GM12801 (cell line): ENCODE data around the gene DERA.

Experiments used
- CTCF ChIP-seq: IDR thresholded peaks from one replicate; pipeline ENCODE4 v1.5.1; 2011; ENCODE audit warnings: control low read depth; ENCODE audit not compliant: insufficient read length; ENCODE audit errors: extremely low read depth

DERA gene

DNA sequence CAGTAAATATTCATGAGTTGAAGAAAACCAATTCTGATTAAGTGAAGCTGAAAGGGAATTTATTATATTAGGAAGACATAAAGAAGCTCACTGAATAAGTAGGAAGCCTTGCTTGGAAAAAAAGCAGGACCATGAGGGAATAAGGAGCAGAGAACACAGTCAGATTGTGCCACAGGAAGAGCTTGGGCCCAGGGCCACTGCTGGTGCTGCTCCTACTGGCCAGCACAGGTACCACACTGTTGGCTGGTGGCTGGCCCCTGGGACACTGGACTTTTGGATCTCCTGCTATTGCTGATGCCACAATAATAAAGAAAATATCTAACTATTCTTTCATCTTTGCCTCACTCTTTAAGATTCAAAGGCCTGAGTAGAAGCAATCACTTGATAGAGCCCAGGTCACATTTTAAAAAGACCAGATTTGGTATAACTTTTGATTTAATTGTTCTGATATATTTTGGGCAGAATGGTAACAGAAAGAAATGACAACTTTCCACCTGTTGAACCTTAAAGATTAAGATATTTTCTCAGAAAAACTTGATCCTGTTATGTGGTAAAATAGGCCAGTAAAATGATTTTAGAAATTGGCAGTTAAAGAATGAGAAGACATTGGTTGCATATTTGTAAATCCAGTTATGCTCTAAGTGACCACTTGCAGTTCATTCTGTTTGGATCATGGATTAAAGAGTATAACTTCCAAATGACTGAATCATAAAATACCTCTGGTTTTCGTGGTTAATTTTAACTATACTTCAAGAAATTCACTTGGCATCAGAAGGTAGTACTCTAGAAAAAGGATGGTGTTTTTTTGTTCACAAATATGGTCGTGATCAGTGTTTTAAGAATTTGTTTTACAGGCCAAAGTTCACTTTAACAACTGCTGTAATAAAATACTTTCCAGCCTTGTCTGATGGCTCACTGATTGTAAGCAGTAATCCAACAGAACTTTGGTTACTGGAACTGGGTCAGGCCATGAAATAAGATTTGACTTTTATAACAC, 68.3 kb downstream of the DERA start:
- no peak for TF ChIP-seq CTCF

GRCh38 chr12:15982071-15982470, 70.9 kb downstream of the DERA start:
- no peak for TF ChIP-seq CTCF

DNA sequence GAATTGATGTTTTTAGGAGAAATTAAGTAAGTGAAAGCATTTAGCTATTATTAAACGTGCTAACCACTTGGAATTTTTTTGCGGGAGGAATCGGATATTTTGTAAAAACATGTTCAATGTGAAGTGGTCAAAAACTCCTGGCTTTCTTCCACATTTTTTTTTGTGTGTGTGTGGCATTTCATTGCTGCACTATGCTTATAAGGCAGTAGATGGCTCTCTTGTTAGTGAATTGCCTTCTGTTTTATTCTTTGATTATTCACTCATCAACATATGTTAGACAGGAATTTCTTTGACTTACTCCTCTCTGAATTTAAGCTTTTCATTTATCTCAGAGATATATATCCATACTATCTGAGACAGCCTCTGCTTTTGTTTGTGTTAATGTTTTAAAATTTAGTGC, 71.3 kb downstream of the DERA start:
- TF ChIP-seq CTCF, result no peak

GRCh38 chr12:15982921-15983320, 71.8 kb downstream of the DERA start:
- TF ChIP-seq CTCF, result no peak

DNA sequence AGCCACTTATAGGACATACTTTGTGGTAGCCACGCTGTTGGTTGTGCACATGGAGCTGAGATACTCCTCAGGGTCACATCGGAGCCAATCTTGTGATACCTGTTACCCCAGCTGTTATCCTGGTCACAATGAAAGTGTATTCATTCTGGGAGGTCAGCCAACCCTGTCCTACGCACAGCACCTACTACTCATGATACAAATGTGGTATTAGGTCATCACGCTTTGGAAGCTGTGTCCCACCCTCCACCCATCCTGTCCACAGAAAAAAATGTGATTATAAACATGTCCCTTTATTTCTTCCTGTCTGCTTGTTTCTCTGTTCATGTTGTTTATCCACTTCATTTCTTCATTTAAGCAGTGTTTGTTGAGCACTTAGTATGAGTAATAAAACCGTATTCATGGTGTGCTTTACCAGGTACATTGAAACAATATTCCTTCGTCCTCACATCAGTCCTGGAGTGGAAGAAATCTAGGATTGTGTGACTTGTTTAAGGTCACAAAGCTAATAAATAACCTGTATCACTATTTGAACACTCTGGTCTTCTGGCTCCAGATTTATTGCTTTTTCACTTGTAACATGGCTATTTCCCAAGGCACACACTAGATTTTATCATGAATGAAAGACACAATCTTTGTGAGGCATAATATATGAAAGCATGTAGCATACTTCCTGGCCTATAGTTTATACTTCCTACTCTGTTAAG, 73.1 kb downstream of the DERA start:
- TF ChIP-seq CTCF, result no peak

DNA sequence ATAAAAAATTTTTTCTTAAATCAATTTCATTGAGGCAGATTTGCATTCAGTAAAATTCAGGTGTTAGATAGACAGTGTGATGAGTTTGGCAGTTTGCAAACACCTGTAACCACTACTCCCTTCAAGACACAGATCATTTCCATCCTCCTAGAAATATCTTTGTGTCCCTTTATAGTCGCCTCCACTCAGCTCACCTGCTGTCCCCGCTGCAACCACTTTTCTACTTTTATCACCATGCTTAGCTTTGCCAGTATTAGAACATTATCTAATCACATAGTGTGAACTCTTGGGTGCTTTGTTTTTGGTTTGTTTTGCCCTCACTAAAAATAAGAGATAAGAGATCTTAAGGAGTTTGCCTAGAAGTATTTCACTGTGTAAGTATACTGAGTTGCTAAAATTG, 73.8 kb downstream of the DERA start:
- no peak for TF ChIP-seq CTCF

- no peak for TF ChIP-seq CTCF
Measured at GRCh38 chr12:15987696-15988095, 76.6 kb downstream of the DERA start.
